Stimulated activated CD8-positive, alpha-beta memory T cell treated with anti-CD3 and anti-CD28 coated beads, Interleukin-12 subunit alpha, Interleukin-12 subunit beta, amount 100 ng/mL, for 4 hours (primary cell): ENCODE results near the gene DUOXA2.
"Not testable (repeated sequence)": the region's sequence is repeated elsewhere in the genome, so short reads cannot be mapped to it uniquely, and the experiment has no call there.

ENCODE experiments used
- DNase-seq: peaks from one replicate; pipeline ENCODE4 v3.0.0-alpha.2; 2020; ENCODE audit warnings: low read depth

The DUOXA2 gene

DNA sequence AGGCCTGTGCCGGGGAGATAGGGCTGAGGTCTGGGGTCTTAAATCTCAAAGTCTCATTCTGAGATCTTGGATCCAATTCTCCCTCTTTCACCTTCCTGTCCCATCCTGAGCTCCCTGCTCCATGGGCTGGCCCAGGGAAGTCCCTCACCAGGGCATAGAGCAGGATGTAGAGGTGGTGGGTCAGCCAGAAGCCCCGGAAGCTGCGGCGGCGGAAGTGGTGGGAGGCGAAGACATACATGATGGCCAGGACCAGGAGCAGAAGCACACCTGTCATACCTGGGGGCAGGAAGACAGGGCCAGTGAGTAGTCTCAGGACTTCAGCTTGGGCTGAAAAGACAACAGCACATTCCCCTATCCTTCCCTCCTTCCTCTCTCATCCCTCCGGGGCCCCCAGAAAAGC is 16.7 kb upstream of the DUOXA2 start:
- no peak for DNase-seq

DNA sequence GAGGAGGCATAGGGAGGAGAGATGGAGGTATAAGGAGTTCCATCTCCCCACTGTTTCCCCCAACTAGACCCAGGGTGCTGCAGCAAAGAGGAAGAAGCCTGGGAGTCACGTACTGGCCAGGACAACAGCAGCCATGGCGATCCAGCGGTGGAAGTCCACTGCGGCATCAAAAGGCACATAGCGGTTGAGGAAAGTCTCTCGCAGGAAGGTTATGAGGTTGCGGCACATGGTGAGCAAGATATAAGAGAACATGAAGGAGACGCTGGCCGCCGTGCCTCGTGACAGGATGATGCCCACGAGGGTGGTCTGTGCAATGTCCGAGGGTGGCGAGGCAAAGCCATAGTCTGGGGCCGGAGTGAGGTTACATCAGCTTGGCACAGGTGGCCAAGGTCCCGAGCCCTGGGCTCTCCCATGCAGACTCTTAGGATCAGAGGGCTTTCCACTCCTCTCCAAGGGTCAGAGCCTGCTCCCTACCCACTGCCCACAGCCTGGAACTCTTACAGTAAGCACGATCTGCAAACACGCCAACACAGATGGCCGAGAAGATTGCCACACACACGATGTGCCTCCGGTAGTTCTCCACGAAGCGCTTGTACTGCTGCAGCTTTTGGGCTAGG is 14.5 kb upstream of the DUOXA2 start:
- DNase-seq, result no peak

DNA sequence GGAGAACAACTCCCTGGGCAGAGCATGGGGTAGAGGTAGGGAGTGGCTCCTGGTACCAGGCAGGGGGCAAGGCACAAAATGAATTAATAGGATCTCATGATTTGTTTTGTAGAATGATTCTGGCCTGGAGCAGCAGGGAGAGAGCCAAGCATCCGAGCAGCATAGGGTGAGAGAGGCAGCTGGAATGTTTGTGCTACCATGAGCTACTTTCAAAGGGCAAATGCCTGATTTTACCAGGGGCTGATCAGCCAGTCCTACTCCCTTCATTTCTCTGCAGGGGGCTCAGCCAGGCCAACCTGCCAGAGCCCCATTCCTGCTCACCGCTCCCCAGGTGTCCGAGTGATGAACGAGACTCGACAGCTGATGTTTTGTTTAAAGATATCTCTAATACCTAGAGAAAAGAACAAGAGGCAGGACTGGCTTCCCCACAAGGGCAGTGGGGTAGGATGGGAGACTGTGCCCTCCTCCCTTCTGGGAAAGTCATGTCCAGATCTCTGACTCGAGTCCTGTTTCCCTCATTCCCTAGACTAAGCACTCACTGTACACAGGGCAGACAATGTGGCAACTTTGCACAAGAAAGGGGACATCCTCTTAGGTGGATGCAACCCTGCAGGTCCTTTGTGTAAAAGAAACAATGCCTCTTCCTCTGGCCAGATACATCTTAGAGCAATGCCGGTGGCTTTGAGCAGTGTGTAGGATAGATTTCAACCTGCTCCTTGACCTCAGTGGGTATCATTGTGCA is 13.1 kb upstream of the DUOXA2 start:
- DNase-seq, result no peak

DNA sequence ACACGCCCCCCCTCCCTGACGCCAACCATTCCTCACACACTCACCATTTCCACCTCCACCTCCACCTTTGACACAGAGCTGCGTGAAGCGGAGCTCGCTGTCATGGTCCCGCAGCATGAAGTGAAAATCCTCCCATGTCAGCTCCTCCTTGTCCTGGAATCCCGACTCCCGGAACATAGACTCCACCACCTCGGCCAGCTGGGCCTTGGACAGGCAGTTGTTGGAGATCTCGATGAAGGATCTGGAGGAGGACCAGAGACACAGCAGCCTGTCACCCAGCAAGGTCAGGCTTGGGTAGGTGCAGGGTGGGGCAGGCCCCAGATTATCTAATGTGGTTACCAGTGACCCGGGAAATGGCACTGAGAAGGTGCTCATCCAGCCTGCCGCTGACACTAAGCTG is 12.4 kb upstream of the DUOXA2 start:
- no peak for DNase-seq

DNA sequence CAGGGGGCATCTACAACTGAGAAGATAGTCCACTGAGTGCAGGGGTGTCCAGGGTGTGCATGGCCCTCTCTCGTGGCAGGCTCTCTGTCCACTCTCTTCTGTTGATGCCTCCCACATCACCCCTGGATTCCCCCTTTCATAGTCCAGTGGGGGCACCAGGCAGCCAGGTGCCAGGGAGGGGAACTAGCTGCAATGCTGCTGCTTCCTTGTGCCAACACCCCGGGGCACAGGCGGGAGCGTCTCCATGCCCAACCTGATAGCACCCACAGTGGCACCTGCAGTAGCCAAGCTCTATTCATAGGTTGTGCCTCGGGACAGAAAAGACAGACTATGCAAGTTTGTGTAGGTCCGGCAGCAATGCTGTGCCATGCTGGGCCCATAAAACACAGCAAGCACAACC is 11.9 kb upstream of the DUOXA2 start:
- no peak for DNase-seq

DNA sequence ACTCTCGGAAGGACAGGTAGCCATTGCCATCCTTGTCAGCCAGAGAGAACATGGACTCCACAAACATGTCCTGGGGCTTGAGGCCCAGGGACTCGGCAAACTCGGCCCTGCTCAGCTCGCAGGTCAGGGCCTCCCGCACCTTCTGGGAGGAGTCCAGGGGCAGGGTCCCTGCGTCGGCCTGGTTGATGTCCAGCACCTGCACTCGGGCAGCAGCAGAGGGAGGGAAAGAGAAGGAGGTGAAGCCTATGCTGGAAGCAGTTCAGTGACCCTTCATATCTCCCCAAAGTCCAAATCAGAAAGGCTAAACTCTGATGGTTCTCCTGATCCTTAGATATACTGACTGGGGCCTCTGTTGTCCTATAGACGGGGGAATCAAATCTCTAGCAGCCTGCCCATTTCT is 10.0 kb upstream of the DUOXA2 start:
- not testable (repeated sequence) for DNase-seq

DNA sequence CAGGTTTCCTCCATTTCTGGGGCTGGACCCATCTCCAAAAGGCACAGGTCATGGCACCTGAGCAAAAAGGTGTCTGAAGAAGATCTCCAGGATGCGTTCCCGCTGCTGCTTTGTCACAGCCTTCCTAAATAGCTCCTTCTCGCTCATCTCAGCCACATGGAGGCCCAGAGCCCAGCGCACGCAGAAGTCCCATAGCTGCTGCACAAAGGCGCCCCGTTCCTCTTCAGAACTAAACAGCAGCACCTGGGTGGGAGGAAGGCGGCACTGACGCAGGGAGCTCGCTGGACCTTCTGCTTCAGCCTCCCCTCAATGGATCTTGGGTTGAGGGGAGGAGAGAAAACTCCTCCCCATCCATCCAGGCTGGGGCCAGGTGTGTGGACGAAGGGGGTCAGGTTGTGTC is 8.5 kb upstream of the DUOXA2 start:
- no peak for DNase-seq

DNA sequence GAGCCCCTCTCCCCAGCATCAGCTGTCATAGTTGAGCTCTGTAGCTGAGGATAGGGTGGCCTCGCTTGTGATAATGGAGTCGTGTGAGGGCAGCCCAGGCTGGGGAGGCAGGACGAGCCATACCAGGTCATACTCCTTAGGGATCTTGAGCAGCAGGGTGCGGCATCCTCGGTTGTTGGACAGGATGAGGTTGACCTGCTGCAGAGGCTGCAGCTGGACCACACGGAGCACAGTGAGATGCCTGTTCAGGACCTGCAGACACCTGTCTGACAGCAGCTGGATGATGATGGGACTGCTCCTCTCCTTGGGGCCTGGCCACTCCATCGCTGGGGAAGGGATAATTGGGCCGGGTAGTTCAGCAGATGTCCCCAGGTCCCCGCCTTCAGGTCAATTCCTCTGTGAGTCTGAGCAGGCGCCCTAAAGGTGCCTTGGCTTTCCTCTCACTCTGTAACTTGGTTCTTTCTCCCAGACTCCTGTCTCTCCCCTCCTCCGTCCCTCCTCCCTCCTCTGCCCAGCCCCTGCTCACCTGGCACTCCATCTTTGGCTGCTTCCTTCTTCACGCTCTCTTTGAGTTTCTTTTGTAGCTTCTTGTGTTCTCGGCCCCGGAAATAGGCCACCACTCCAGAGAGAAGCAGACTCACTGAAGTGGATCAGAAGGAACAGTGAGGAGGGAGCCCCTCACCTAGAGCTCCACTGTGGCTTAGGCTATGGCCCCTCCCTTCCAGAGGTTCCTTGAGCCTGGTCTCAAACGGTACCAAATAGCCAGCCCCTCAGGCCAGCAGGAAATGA is 7.9 kb upstream of the DUOXA2 start:
- DNase-seq, result no peak

DNA sequence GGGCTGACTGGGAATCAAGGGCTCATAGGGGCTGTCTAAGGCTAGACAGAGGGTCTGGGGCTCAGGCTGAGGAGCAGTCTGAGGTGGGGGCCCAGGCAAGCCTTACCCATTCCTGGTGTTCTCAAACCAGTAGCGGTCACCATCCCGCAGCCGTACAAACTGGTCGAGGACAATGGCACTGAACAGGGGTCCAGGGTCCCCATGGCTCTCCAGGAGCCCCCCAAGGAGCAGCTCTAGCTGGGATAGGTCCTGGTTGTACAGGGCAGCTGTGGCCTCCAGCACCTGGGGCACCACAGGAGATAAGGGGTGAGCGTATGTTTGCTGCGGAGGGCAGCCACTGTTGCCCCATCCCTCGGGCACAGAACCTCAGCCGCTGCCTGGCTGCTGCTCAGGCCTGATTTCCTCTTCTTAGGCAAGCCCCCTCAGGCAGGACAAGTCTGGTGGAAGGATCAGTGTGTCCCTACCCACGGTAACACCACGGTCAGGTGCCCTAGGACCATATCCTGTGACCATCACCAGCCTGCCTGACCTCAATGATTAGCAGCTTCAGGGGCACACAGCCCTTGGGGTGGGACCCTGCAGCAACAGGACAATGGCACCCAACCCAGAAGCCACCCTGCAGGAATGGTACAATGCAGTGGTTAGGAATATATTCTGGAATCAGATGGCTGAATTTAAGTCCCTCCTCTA is 6.0 kb upstream of the DUOXA2 start:
- no peak for DNase-seq

DNA sequence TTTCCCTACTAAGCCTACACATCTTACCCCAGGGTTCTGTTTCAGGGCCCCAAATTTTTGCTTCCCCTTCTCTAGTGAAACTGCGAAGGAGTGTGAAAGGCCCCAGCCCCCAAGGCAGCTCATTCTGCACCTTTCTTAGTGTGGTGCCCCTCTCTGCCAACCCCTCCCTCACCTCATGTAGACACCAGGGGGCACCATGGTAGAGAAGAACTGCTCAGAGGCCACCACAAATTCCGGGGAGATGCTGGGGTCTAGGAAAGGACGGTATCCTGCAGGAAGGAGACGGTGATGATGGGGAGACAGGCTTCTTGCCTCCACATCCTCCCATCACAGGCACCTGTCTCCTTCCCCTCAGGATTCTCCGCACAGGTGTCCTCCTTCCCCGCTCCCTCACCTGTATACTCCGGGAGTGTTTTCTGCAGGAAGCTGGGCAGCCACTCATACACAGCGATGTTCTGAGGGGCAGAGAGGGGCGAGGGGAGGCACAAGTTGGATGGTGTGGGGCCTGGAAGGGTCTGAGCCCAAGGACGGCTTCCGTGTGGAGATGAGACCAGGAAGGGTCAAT is 3.8 kb upstream of the DUOXA2 start:
- no peak for DNase-seq

DNA sequence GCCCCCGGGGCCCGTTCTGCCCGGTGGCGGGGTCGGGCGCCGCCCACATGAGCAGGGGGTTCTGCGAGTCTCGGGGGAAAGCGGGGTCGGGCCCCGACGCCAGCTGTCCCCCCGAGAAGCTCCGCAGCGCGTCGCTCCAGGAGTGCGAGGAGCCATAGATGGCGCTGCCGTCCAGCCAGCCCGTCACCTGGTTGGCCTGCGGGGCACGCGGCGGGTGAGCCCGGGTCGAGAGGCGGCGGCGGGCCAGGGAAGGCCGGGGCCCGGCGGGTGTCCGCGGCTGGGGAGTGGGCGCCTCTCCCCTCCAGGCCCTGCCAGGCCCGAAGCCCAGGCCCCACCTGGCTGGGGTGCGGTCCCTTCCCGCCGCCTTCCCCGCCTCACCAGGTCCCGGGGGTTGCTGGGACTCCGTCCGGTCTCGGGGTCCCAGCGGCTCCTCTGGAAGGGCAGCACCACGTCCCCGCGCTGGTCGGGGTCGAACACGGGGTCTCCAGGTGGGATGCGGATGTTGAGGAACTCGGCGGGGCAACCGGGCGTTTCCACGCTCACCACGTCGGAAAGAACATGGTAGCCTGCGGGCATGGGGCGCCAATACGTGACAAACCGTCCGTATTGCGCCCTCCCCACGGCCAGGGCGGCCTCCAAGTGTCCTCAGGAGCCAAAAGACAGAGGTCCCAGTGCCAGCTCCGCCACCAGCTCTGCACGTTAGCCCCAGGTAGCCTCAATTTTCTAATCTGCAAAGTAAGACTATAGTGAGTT is 2.6 kb upstream of the DUOXA2 start:
- no peak for DNase-seq

DNA sequence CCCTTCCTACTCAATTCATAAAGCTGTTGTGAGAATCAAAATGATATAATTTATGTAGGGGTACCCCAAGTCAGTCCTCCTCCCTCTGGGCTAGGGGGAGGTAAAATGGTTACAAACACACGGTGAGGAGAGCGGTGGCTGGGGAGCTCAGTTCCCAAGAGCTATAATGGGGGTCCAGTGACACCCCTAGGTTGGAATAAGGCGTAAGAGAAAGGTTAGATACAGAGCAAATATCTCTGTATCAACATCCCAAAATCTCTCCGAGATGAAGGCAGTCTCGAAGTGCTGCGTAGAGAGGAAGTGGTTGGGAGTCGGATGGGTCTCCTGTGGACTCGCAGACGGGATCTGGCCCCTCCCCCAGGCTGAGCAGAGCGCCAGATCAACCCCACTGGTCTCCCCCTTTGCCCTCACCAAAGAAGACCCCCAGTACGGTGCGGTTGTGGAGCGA is 2.0 kb upstream of the DUOXA2 start:
- no peak for DNase-seq

DNA sequence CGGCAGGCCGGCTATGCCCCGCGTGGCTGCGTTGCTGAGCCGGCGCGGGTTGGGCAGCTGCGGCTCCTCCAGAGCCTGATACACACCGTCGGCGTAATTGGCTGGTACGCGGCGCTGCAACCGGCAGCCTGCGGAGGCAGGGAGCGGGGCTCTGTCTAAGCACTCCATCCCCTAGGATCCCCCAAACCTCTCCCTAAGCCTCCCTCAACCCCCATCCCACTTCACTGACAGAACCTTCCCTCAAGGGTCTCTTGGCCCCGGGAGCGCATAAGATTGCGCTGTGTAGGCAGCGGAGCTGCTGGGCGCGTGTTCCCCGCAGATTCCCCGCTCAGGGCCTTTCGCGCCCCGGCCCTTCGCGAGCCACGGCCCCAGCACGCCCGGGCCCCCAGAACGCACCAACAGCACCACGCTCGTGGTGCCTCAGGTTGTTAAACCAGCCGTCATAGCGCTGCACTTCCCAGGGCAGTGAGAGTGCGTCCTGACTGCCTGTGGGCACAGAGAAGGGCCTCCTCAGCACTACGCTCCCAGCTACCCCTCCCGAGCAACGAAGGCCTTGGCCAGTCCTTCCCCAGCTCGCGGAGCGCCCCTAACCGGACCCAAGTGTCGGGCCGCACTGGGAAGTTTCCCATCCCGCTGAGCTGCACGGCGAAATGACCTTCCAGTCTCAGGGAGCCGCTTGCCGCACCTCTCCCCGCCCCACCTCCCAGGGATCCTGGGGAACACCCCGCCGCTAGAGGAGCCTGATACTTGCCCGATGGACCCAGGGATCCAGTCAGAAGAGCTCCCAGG is 1.3 kb upstream of the DUOXA2 start:
- no peak for DNase-seq

DNA sequence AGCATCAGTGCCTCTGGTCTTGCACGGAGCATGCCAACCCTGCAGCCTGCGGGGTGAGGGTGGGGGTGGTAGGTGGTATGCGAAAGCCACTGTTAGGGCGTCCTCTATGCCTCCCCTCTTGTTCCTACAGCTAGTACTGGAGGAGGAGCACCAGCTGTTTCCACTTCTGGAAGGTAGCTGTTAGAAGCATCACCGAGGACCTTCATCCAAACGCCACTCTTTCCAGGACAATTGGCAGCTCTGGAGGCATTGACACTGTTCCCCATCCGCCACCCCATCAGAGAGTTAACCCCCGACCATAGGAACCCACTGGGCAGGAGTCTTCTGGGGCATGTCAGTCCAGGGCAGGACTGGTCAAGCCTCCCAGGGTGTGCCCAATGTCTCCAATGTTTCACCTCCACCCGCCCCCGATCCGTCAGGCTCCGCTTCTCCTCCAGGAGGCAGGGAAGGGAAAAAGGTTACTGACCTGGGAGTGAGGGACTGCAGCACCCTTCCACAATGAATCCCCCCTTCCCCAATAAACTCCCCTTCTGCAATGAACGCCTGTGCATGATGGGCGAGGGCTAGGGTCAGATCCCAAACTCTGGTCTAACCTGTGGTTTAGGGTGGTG is 641 bp upstream of the DUOXA2 start:
- no peak for DNase-seq

DNA sequence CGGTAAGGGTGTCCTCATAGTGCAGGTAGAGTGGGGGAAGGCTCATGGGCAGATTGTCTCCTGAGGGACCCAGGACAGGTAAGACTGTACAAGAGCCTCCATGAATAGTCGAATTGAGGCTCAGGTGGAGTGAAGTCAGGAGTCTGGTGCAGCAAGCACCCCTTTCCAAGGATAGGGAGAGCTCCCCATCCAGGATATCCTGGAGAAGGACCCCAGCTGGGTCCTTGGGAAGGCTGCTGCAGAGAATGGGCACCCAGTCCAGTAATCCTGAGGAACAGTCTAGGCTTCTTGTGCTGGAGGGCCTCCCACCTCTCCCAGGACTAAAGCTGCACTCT is 592 bp downstream of the DUOXA2 start:
- no peak for DNase-seq

DNA sequence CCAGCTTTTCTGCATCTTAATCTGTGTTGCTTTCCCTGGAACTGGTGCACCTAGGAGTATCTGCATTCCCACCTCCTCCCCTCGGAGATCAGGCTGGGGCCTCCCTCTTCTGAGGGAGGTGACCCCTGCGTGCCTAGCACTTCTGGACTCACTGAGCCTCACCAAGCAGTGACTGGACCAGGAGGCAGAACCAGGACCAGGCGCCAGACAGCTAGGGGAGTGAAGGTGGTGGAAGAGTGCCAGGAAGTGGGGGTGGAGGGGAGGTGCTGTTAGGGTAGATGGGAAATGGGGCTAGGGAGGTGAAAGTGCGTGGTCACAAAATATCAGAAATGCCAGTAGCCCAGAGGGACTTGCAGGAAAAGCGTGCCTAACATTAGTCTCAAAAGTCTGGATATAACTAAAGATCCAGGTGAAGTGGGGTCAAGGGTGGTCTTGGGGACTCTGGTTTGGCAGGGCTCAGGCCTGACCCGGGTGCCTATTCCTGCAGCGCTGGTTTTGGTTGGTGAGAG is 1.2 kb downstream of the DUOXA2 start:
- no peak for DNase-seq

DNA sequence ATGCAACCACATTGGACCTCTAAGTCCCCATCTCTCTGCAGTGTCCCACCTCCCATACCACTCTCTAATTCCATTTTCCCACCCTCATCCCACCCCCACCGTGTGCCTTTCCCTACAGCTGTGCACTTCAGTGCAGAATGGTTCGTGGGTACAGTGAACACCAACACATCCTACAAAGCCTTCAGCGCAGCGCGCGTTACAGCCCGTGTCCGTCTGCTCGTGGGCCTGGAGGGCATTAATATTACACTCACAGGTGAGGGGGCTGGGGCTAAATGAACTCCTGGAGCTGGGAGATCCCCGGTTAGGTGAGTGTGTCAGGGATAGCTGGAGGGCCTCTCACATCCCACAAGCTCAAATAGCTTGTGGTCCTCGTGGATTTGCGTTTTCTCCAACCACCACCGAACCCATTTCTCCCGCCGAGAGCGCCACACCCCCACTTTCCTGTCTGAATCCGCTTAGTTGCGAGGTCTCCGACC is 1.9 kb downstream of the DUOXA2 start:
- DNase-seq, result no peak

DNA sequence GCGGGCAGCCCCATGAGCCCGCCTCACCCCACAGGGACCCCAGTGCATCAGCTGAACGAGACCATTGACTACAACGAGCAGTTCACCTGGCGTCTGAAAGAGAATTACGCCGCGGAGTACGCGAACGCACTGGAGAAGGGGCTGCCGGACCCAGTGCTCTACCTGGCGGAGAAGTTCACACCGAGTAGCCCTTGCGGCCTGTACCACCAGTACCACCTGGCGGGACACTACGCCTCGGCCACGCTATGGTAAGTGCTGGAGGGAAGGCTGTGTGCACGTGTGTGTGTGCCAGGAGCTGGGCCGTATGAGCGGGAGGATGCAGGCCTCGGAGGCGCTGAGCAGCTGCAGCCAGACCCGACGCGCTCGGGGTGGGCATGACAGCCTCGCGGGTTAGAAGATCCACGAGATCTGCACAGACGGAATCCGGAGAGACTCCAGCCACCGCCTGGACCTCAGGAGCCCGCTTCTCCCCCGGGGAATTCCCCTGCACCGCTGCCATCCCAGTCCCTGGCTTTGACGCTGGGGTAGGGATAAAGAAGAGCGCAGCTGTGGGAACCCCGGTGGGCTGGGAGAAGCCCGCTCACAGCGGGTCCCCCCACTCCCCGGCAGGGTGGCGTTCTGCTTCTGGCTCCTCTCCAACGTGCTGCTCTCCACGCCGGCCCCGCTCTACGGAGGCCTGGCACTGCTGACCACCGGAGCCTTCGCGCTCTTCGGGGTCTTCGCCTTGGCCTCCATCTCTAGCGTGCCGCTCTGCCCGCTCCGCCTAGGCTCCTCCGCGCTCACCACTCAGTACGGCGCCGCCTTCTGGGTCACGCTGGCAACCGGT is 2.6 kb downstream of the DUOXA2 start:
- DNase-seq, result no peak
